HG03354 (cell line): Measurements from ENCODE around the gene NHSL1.

ENCODE experiments used
- ATAC-seq: cut with Tn5 transposase; IDR thresholded peaks from one replicate; pipeline ENCODE4 v1.9.1; 2021; ENCODE audit warnings: mild to moderate bottlenecking; ENCODE audit not compliant: unreplicated experiment, poor library complexity, severe bottlenecking

Gene NHSL1, protein sequence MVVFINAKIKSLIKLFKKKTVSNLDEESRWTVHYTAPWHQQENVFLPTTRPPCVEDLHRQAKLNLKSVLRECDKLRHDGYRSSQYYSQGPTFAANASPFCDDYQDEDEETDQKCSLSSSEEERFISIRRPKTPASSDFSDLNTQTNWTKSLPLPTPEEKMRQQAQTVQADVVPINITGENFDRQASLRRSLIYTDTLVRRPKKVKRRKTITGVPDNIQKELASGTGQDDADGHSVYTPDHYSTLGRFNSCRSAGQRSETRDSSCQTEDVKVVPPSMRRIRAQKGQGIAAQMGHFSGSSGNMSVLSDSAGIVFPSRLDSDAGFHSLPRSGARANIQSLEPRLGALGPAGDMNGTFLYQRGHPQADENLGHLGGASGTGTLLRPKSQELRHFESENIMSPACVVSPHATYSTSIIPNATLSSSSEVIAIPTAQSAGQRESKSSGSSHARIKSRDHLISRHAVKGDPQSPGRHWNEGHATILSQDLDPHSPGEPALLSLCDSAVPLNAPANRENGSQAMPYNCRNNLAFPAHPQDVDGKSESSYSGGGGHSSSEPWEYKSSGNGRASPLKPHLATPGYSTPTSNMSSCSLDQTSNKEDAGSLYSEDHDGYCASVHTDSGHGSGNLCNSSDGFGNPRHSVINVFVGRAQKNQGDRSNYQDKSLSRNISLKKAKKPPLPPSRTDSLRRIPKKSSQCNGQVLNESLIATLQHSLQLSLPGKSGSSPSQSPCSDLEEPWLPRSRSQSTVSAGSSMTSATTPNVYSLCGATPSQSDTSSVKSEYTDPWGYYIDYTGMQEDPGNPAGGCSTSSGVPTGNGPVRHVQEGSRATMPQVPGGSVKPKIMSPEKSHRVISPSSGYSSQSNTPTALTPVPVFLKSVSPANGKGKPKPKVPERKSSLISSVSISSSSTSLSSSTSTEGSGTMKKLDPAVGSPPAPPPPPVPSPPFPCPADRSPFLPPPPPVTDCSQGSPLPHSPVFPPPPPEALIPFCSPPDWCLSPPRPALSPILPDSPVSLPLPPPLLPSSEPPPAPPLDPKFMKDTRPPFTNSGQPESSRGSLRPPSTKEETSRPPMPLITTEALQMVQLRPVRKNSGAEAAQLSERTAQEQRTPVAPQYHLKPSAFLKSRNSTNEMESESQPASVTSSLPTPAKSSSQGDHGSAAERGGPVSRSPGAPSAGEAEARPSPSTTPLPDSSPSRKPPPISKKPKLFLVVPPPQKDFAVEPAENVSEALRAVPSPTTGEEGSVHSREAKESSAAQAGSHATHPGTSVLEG (N-terminal part only)

DNA sequence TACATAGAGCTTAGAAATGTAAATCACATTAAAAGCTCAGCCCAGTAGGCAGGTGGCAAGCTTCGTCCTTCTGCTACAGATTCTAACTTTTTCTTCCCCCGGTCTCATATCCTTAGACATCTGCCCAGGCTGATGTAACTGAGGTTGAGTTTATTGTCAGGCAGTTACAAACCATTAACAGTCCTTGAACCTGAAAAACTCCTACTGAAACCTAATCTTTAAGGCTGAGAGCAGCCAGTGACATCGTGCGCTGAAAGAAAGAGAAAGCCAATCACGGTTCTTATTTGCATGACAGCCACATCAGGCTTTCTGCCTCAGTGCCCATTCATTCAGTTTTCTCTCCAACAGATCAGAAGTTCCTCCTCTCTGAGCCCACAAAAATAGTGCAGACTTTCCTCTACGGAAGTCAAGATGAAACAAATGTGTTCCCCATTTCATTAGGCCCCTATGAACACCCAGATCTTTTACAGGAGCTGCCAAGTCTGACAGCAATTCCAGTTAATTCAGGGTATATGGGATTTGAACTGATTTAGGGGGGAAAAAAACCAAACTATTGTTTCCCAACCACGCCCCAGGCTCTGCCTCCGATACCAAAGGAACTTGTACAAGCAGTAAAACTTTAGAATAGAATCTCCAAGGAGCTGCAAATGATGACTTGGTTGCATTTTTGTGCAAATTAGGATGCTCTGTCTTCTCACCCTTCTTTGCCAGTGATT lies at the start of gene NHSL1:
TSS of gene NHSL1 (minus strand) at position 192 of the 716 bp plus-strand sequence. CDS start 204 bp downstream, outside the sequence.
- peak; percentile 99 for ATAC-seq

DNA sequence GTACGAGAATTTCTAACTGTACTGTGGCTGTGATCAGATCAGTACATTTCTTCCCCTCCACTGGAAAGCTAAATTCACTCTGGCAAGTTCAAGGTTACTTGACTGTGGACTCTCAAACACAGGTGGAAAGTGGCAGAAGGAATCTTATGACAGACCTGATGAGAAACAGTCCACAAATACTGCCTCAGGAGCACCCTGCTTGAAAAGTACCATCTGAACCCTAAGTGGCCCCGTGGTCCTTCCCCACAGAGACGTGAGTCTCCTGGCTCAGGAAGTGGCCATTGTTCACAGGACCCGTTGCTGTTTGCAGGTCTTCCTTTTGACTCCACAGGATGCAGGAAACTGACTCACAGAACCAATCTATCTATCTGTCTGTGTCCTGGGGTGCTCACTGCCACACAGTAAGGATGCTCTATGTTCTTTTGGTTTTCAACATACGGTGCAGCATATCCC lies 47.5 kb upstream of the NHSL1 start:
- no peak for ATAC-seq

DNA sequence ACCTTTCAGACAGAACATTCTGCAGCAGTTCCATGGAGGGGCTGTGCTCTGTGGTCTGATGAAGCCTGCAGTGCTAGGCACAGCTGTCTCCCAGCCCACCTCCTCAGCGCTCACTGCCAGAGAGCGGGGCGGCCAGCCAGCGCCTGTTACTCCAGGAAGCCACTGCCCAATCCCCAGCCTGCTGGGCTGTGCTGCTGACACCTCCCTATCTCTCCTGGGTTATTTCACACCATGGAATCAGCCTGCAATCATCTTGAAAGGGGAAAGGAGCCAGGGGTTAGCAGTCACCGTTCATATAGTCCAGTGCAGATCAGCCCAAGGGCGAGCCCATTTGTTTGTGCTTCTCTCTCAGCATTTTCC lies 46.3 kb upstream of the NHSL1 start:
- ATAC-seq = no peak

DNA sequence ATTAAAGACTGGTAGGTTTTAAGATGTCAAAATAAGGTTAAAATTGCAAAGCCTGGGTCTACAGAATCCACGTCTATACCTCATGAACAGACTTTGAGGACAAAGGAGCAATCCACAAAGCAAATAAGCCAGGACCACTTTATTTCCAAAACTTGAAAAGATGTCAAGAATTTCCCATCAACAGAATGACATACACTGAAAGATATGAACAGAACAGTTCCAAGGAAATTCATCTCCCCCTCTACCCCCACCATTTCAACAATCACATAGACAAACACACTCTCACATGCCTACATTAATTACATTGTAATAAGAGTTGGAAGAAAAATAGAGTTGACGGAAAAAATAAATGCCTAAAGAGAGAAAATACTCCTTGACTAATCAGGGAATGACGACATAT lies 45.2 kb upstream of the NHSL1 start:
- ATAC-seq = no peak

DNA sequence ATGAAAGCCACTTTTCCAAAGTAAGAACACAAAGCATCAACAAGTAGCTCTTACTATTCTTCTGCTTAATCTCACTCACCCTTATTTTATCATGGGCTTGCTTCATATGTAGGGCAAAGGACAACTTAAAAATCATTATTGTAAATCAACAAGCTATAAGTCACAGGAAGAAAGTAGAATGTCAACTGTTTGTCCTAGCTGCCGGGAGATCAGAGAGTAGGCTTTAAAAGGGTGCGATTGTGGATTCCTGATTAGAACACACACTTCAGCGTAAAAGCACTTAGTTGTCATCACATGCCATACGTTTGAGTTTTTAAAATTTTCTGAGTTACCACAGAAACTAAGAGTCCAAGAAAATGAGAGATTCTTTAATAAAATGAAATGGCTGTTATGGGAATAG lies 44.4 kb upstream of the NHSL1 start:
- no peak for ATAC-seq

DNA sequence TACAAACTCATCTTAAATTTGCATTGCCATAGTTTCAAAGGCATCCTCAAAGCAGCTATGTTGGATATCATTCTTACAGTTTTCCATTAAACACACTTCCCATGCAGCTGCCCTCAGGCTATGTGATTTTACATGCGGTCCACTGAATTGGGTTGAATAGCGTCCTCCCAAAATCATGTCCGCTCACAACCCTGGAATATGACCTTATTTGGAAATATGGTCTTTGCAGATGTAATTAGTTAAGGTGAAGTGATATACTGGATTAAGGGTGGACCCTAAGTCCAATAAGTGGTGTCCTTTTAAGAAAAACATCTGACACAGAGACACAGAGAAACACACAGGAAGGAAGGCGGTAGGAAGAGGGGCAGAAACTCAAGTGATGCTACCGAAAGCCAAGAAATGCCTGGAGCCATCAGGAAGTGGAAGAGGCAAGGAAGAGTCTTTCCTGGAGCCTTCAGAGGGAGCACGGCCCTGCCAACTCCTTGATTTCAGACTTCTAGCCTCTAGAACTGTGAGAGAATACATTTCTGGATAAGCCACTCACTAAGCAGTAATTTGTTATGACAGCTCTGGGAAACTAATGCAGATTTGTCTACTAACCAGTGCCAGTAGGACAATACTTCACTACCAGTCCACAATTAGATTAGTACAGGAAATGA lies 42.7 kb upstream of the NHSL1 start:
- ATAC-seq = no peak

DNA sequence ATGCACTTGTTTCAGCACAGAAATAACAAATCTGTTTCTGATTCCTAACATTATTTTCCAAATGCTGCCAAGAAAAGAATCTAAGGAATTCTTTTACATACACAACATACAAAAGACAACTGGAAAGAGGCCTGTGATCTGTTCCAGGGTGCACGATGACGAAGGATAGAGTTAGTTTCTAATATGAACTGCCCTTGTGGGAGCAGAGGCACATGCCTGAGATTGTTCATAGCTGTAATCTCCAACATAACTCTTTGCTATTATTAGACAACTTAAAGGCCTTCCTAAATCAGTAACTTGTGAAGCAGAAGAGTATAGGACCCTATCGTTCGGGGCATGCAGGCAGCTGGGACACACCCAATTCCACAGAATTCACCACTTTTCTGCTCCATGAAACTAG lies 41.2 kb upstream of the NHSL1 start:
- ATAC-seq = no peak

DNA sequence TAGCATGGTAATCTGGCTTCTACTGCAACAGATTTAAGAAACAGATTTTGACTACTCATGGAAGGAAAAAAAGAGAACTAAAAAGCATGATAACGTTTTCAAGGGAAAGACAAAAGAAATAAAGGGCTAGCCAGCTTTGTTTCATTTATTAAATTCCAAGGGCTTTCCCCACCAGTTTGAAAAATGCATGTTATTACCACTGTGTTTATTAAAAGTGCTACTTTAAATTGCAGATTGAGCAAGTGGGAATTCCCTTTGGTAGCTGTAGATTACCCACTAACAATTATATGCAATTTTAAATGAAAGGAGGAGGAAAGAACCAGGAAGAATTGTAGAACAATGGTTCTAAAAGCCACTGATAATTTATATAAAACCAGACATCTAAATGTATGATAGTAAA lies 40.6 kb upstream of the NHSL1 start:
- ATAC-seq = no peak

DNA sequence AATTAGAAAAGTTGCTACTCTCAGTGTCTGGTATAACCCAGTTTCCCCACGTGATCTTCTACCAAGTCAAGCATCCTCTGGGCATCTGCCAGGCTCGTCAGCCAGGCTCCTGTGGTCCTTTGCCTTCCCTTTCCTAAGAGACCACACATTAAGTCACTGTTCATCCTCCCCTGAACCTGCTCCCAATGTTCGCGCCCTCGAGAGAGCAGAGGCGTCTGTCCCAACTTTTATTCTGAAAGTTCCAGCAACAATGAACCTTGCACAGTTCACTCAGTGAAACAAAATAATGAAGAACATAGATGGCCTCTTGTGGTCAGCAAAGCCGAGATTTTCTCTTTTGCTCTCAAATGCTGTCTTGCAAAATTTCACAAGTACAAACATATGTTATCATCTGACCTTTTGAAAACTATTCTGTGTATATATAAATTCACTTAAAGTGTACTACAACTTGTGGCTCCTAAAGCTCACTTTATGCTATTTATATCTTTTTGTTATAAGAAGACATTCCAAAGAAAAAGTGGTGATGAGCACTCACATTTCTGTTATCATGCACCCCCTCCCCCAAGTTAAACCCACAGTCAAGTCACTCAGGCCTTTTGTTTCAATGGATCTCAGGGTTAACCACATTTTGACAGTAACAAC lies 39.2 kb upstream of the NHSL1 start:
- ATAC-seq = no peak

DNA sequence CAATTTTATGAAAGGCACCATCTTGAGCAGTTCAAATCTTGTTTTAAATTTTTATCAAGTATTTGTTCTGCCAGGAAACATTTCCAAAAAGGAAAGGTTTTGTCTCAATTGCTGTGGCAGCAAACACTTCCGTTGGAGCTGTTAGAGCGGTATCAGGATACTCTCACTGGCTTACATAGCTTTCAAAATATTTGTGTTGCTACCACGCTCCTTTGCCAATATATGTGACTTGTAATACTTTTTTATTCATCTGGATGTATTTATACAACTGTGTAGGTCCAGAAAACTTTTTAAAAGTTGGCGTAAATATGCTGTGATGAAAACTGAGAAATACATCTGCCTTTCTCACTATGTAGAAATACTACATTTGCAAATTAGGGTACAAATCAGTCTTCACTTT lies 37.8 kb upstream of the NHSL1 start:
- ATAC-seq = no peak

DNA sequence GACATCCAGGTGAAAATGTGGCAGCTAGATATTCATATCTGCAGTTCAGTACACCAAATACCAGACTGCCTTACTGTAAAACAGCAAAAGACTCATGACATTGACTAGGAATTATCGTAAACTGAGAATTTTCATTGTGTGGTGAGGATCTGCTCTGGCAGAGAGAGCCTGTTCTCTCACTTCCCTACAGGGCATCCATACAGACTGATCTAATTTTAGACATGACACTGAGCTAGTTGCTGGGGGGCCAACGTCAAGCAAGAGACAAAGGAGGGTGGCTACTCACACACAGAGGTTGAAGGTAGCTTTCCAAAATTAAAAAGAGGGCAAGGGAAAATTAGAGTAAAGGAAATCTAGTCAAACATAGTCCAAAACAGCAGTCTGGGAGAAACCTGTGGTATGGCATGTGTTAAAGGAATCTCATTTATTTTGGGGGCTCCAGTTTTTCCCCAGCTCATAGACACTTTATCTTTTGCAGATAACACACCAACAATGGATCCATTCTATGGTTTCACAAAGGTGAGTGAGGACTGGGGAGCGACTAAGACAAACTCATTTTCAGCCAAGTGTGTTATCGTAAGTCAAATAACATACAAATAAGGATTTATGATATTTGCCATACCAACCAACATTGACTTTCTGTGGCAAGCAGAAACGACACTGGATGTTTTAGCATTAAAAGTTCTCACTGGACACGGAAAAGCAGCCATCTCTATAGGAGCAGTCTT lies 36.6 kb upstream of the NHSL1 start:
- no peak for ATAC-seq

DNA sequence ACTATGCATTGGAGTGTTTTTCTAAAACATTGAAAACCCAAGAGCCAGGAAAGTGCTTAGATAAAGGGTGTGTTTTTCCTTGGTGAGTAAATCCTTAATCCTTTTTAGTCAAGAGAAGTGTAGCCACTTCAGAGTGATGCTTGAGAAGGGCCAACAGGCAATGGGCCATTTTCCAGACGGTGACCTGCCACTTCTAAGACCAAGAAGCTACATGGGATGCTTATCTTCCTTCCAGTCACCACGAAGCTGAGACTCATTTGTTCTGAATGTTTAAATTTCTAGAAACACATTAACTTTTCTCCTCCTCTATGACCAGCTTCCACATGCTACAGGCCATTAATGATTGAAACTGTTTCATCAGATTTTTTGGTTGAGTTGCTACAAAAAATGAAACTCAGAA lies 34.4 kb upstream of the NHSL1 start:
- no peak for ATAC-seq

DNA sequence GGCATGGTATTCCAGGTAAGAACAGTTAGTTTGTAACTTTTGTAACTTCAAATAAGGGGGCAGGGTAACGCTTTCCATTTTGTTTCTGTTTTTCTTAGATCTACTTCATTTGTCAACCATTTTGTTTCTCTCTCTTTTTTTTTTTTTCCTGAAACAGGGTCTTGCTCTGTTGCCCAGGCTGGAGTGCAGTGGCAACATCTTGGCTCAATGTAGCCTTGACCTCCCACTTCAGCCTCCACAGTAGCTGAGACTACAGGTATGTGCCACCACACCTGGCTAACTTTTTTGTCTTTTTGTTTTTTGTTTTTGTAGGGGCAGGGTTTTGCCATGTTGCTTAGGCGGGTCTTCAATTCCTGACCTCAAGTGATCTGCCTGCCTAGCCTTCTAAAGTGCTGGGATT lies 32.1 kb upstream of the NHSL1 start:
- ATAC-seq = no peak

DNA sequence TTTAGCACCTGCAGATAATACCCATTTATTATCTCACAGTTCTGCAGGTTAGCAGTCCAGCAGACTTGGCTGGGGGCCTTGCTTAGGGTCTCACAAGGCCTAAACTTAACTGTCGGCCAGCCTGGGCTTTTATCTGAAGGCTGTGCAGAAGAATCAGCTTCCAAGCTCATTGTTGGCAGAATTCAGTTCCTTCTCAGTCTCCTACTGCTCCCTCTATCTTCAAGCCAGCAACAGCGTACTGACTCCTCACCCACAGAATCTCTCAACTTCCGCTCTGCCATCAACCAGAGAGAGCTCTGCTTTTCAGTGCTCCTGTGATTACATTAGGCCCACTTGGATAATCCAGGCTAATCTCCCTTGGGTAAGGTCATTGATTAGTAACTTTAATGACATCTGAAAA lies 30.2 kb upstream of the NHSL1 start:
- ATAC-seq = no peak

DNA sequence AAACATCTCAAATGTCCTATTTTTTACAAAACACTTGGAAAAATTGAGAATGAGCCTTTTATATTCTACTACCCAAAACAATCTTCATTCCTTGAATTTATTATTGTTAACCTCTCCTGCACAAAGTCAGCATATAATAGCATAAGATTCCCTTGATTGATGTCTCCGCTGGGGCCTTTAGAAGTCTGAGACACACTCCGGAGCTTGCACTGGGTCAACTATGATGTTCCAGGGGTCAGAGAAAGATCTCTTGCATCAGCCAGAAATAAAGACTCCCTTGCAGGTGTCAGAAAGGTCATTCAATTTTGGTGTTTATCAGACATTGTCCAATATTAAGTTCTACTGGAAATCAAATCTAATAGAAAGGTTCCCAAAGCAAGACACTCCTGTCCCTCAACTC lies 29.7 kb upstream of the NHSL1 start:
- no peak for ATAC-seq

DNA sequence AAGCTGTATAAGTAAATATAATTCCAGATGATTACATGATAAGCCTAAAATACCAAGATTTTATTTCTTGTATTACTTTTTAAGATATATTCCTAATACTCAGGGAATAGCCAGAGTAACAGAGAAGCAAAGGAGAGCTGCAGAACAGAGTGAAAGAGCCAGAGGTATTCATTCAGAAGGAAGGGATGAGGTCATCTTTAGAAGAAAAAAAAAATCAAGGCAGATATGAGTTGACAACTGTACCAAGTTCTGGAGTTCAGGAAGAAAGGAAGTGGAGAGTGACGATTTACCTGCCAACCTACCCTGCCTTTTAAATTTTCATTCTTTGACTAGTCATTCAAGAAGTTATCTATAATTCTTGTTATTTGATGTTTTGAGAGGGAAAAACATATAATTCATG lies 28.8 kb upstream of the NHSL1 start:
- no peak for ATAC-seq

DNA sequence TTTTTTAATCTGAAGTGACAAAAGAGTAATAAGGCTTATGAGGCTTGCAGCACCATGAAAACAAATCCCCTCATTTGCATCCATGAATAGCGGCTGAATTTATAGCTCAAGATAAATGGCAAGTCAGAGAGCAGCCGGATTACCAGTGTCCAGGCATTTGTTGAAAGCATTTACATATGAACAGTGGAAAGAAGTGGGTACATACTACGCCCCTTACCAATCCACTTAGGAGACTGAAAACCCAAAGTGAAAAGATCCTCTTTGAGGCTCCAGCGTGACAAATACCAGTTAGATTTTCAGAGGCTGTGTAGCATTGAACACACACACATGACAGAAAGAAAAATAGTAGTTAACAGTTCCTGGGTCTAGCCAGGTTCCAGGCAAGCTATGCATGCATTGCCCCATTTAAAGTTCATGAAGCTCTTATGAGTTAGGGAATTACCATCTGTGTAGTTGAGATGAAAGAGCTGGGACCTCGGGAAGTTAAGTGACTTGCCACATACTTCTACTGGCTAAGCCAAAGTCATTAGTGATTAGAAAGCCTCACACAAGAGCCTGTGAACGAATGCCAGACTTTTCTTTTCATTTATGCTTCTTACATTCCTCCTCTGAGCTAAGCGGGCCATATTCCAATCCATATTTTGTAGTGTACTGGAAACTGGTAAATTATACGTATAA lies 28.3 kb upstream of the NHSL1 start:
- ATAC-seq = no peak
